ENCODE measurements around the gene DCAF10. TPM values are rescaled to one million over a fixed set of nuclear protein-coding genes. Genes with fewer than 3 reads are reported as not detected.

The DCAF10 gene
- total and polyA plus RNA-seq, 4 donors, result 9.7 to 22.2 (median 15.3) TPM

- no peaks in the 10 kb centered on the region for H3K27me3 ChIP-seq (ENCODE audit: control insufficient read depth in 4 of 4, insufficient read depth in 4 of 4, low read length in 3 of 4)
- H3K27ac ChIP-seq (ENCODE audit: low read depth in 1 of 2, low read length in 2 of 2), result no peak overlapping the region
- H3K36me3 ChIP-seq (ENCODE audit: control insufficient read depth in 4 of 4, insufficient read depth in 3 of 4, low read depth in 1 of 4, low read length in 3 of 4), result peaks cover 0 to 7% (median 6%) of the 10 kb centered on the region in 4 donors
- 57% methylated on average over 11 of the region's 11 CpGs for whole genome bisulfite sequencing
- H3K4me1 ChIP-seq (ENCODE audit: control insufficient read depth in 4 of 4, insufficient read depth in 4 of 4, low read length in 3 of 4), result peaks cover 0 to 14% (median 6%) of the 10 kb centered on the region in 4 donors
- peak; percentile 93 for DNase-seq (ENCODE audit: low spot score)
- peak; percentile 100 for TF ChIP-seq RAD21 (IDR thresholded peaks at IDR 0.05)
- TF ChIP-seq RXRA (IDR thresholded peaks at IDR 0.05), result peak; percentile 22 to 49
- TF ChIP-seq ATF3 (IDR thresholded peaks at IDR 0.05), result no peak
- peak; percentile 99 for TF ChIP-seq CTCF (IDR thresholded peaks at IDR 0.05; ENCODE audit: low read depth, low read length, missing input control)
- H3K9ac ChIP-seq (ENCODE audit: low read depth in 1 of 2, low read length in 2 of 2), result no peak overlapping the region
- H3K9me3 ChIP-seq (ENCODE audit: control insufficient read depth in 4 of 4, low read length in 3 of 4), result no peaks in the 10 kb centered on the region
- no peak overlapping the region for H3K4me3 ChIP-seq (ENCODE audit: low read depth in 1 of 3, low read length in 3 of 3)
These were observed 113.0 kb downstream of the DCAF10 start for GRCh38 chr9:37913480-37914153.

- no peak overlapping the region for H3K9ac ChIP-seq (ENCODE audit: low read depth in 1 of 2, low read length in 2 of 2)
- H3K36me3 ChIP-seq (ENCODE audit: control insufficient read depth in 4 of 4, insufficient read depth in 3 of 4, low read depth in 1 of 4, low read length in 3 of 4), result peaks cover 0 to 7% (median 6%) of the 10 kb centered on the region in 4 donors
- H3K4me3 ChIP-seq (ENCODE audit: low read depth in 1 of 3, low read length in 3 of 3), result no peak overlapping the region
- no peaks in the 10 kb centered on the region for H3K27me3 ChIP-seq (ENCODE audit: control insufficient read depth in 4 of 4, insufficient read depth in 4 of 4, low read length in 3 of 4)
- no peak for TF ChIP-seq MAX (IDR thresholded peaks at IDR 0.05)
- no peak for TF ChIP-seq GABPA (IDR thresholded peaks at IDR 0.05 in 1 of 2, conservative IDR thresholded peaks at IDR 0.05 in 1 of 2)
- no peak for TF ChIP-seq ZBTB33 (IDR thresholded peaks at IDR 0.05)
- TF ChIP-seq CTCF (IDR thresholded peaks at IDR 0.05; ENCODE audit: low read depth, low read length, missing input control), result no peak
- no peak for TF ChIP-seq EGR1 (IDR thresholded peaks at IDR 0.05; ENCODE audit: low read depth in 2 of 2)
- no peak for TF ChIP-seq NR2F2 (IDR thresholded peaks at IDR 0.05)
- no peak for TF ChIP-seq ATF3 (IDR thresholded peaks at IDR 0.05)
- TF ChIP-seq HNF4G (IDR thresholded peaks at IDR 0.05), result no peak
- TF ChIP-seq REST (IDR thresholded peaks at IDR 0.05), result no peak
- TF ChIP-seq JUND (IDR thresholded peaks at IDR 0.05), result no peak
- TF ChIP-seq YY1 (IDR thresholded peaks at IDR 0.05), result no peak
- no peak for DNase-seq (ENCODE audit: low spot score)
- WGBS, result 43% methylated on average over 8 of the region's 8 CpGs
- peaks cover 0 to 9% (median 2%) of the 10 kb centered on the region in 4 donors for H3K4me1 ChIP-seq (ENCODE audit: control insufficient read depth in 4 of 4, insufficient read depth in 4 of 4, low read length in 3 of 4)
- peak overlapping the region in 1 of 2 donors; percentile 12 for H3K27ac ChIP-seq (ENCODE audit: low read depth in 1 of 2, low read length in 2 of 2)
- no peaks in the 10 kb centered on the region for H3K9me3 ChIP-seq (ENCODE audit: control insufficient read depth in 4 of 4, low read length in 3 of 4)
These were observed 113.6 kb downstream of the DCAF10 start for GRCh38 chr9:37914154-37914551.

Measured in liver (tissue), 9 donors.